NCI-H460 (cell line): ENCODE data around the gene COA1. TPM values are rescaled to one million over a fixed set of nuclear protein-coding genes. Genes with fewer than 3 reads are reported as not detected.
"Not testable (repeated sequence)": the region's sequence is repeated elsewhere in the genome, so short reads cannot be mapped to it uniquely, and the experiment has no call there.

Source experiments
- DNase-seq: peaks from one replicate; pipeline ENCODE4 v3.0.0-alpha.2; 2016; ENCODE audit warnings: low read depth; ENCODE audit errors: extremely low read depth
- total RNA-seq: library from RNA; depleted of rRNA; stranded (reverse); fragments of >200 nt; shearing (Covaris generic); gene quantifications from 2 replicates; pipeline ENCODE4 v1.2.3, GENCODE V29; 2014

COA1 gene
- total RNA-seq, 1 experiment from 2014 or later: 141 TPM

DNA sequence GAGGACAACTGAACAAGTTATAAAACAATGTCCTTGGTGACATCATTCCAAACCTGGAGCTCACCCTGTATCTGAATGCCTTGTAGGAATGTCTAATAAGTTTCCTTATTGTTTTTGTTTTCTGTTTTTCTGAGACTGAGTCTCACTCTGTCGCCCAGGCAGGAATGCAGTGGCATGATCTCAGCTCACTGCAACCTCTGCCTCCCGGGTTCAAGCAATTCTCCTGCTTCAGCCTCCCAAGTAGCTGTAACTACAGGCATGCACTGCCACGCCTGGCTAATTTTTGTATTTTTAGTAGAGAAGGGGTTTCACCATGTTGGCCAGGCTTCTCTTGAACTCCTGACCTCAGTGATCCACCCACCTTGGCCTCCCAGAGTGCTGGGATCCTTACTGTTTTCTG, 2.2 kb upstream of the COA1 start:
- not testable (repeated sequence) for DNase-seq

DNA sequence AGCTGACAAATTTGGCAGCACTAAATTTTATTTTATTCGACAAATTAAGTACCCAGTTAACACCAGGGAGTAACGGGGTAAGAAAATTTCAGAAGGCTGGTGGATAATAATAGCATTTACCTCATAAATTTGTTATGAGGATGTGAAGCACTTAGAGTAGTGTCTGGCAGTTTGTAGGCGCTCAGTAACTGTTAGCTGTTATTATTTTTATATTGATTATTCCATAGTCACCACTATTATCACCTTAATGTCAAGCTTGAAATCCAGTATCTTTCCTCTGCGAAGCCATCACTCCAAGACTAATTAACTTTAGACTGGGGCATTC, 563 bp upstream of the COA1 start:
- DNase-seq: peak; percentile 16

DNA sequence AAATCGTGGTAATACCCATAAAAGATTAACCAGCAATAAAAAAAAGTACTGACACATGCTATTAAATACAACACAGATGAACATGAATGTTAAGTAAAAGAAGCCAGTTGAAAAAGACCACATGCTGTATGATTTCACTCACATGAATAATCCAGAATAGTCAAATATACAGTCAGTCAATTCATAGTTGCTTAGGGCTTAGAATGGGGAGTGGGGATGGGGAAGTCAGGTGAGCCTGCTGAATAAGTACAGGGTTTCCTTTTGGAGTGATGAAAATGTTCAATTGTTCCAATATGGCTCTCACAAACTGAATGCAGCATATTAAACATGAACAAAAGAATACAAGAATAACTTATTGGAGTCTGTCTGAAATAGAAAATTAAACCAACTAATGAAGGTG, 1.8 kb downstream of the COA1 start:
- DNase-seq: no peak

DNA sequence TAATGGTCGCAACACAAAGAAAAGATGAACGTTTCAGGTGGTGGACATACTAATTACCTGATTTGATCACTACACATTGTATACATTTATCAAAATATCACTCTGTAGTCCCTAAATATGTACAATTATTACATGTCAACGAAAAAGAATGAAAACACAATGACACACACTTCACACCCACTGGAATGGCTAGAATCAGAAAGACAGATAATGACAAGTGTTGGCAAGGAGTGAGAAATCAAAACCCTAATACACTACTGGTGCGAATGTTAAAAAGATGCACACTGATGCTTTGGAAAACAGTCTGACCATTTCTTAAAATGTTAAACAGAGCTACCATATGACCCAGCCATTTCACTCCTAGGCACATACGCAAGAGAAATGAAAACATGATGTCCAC, 2.3 kb downstream of the COA1 start:
- no peak for DNase-seq

DNA sequence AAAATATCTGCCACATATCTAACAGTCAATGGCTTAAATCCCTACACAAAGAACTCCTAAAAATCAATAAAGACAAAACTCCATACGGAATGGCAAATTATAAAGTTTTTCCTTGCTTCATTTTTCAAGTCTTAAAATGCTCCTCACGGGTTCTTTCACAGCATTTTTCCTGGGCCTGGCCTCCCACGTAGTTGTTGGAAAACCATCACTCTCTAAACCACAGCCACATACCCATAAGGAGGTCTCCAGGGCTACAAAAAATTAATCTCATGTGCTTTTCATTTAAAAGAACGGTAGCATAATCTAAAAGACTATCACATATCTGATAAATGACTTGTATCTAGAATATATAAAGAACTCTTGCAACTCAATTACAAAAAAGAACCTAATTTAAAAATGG, 2.9 kb downstream of the COA1 start:
- DNase-seq: no peak

DNA sequence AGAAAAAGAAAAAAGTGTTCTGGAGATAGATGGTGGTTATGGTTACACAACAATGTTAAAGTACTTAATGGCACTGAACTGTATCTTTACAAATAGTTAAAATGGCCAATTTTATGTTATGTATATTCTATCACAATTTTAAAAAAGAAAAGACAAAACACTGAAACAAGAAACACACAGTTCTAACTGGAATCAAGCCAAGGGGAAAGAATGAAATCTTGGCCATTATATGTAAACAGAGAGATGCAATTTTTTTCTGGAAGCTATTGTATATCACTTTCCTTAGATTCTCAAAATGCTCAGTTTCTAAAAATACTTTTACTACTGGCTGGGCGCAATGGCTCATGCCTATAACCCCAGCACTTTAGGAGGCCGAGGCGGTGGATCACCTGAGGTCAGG, 4.1 kb downstream of the COA1 start:
- DNase-seq: no peak

DNA sequence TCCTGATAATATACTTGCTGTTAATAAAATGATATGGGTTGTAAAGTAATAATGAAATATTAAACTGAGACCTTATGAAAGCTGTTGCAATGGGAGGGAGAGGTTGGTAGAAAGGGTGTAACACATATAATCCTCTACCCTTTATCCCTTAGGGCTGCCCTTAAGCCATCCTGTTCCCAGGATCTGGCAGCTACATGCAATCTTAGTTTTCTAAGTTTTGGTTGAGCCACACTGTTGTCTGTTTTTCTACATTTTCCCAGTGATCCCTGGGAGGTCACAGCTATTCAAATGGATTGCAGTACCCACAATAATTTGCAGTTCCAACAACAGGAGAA, 6.3 kb downstream of the COA1 start:
- no peak for DNase-seq

DNA sequence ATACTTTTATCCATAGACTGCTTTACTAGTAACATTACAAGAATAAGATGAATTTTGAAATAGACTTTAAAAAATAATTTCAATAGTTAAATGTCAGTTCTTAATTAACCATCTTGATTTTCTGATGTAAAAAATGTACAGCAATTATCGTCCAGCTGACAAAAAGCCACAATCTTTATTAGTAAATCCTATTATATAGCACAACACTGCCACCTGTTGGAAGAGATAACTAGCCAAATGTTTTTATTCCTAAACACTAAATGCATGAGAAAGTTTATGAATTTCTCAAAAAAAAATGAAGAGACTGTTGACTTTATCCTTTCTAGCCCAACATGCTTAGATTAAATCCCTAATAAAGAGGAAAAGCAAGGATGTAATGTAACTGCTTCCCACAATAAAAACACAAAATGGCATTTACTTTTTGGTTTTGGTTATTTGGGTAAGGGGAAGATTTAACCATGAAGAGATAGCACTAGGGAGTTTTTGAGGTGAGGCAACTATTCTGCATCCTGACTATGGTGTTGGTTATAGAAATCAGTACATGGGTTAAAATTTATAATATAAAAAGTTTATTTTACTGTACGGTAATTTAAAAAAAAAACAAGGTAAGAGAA, 8.0 kb downstream of the COA1 start:
- peak; percentile 44 for DNase-seq

DNA sequence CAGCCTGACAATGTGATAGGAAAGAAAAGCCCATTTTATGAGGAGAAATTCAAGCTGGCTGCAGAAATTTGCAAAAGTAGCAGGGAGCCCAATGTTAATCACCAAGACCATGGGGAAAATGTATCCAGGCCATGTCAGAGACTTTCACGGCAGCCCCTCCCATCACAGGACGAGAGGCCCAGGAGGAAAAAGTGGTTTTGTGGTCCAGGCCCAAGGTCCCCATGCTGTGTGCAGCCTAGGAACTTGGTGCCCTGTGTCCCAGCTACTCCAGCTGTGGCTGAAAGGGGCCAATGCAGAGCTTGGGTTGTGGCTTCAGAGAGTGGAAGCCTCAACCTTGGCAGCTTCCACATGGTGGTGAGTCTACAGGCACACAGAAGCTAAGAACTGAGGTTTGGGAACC, 12.7 kb downstream of the COA1 start:
- DNase-seq: no peak

DNA sequence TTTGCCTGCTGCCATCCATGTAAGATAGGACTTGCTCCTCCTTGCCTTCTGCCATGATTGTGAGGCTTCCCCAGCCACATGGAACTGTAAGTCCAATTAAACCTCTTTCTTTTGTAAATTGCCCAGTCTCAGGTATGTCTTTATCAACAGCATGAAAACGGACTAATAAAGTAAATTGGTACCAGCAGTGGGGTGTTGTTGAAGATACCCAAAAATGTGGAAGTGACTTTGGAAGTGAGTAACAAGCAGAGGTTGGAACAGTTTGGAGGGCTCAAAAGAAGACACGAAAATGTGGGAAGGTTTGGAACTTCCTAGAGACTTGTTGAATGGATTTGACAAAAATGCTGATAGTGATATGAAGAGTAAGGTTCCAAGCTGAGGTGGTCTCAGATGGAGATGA, 13.4 kb downstream of the COA1 start:
- DNase-seq: not testable (repeated sequence)

DNA sequence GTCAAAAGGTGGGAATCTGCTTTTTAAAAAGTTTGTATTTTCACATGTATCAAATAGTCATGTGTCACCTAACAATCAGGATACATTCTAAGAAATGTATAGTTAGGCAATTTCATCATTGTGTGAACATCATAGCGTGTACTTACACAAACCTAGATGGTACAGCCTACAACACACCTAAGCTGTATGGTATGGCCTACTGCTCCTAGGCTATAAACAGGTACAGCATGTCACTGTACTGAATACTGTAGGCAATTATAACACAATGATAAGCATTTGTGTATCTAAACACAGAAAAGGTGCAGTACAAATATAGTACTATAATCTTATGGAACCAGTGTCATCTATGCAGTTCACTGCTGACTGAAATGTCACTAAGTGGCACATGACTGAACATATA, 17.8 kb downstream of the COA1 start:
- no peak for DNase-seq

DNA sequence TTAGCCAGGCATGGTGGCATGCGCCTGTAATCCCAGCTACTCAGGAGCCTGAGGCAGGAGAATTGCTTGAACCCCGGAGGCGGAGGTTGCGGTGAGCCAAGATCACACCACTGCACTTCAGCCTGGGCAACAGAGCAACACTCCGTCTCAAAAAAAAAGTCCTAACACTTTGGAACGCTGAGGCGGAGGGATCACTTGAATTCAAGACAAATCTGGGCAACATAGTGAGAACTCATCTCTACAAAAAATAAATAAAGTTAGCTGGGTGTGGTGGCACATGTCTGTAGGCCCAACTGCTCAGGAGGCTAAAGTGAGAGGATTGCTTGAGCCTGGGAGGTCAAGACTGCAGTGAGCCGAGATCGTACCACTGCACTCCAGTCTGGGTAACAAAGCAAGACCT, 21.3 kb downstream of the COA1 start:
- not testable (repeated sequence) for DNase-seq

DNA sequence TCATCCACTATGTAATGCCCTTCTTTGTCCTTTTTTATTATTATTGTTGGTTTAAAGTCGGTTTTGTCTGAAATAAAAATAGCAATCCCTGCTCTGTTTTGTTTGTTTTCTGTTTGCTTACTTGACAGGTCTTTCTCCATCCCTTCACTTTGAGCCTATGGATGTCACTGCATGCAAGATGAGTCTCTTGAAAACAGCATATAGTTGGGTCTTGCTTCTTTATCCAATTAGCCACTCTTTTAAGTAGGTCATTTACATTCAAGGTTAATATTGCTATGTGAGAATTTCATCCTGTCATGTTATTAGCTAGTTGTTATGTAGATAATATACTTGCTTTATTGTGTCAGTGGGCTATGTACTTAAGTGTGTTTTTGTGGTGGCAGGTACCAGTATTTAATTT, 25.8 kb downstream of the COA1 start:
- no peak for DNase-seq

DNA sequence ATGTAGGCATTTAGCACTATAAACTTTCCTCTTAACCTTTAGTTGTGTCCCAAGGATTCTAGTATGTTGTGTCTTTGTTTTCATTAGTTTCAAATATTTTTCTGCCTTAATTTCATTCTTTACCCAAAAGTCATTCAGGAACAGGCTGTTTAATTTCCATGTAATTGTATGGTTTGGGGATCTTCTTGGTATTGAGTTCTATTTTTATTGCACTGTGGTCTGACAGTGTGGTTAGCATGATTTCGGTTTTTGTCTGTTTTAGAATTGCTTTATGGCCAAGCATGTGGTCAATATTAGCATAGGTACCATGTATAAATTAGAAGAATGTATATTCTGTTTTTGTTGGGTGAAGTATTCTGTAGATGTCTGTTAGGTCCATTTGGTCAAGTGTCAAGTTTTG, 26.3 kb downstream of the COA1 start:
- no peak for DNase-seq

DNA sequence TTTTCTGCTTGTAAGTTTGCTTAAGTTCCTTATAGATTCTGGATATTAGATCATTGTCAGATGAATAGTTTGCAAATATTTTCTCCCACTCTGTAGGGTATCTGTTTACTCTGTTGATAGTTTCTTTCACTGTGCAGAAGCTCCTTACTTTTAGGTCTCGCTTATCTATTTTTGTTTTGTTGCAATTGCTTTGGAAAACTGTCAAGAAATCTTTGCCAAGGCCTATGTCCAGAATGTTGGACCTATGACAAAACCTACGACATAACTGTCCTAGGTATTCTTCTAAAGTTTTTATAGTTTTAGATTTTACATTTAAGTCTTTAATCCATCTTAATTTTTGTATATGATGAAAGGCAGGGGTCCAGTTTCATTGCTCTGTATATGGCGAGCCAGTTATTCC, 27.4 kb downstream of the COA1 start:
- no peak for DNase-seq

DNA sequence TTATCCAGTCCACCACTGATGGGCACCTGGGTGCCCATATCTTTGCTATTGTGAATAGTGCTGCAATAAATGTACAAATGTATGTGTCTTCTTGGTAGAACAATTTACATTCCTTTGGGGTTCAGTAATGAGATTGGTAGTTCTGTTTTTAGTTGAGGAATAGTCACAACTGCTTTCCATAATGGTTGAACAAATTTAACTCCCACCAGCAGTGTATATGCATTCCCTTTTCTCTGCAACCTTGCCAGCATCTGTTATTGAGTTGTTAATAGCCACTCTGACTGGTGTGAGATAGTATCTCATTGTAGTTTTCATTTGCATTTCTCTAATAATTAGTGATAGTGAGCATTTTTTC, 27.8 kb downstream of the COA1 start:
- DNase-seq: no peak

DNA sequence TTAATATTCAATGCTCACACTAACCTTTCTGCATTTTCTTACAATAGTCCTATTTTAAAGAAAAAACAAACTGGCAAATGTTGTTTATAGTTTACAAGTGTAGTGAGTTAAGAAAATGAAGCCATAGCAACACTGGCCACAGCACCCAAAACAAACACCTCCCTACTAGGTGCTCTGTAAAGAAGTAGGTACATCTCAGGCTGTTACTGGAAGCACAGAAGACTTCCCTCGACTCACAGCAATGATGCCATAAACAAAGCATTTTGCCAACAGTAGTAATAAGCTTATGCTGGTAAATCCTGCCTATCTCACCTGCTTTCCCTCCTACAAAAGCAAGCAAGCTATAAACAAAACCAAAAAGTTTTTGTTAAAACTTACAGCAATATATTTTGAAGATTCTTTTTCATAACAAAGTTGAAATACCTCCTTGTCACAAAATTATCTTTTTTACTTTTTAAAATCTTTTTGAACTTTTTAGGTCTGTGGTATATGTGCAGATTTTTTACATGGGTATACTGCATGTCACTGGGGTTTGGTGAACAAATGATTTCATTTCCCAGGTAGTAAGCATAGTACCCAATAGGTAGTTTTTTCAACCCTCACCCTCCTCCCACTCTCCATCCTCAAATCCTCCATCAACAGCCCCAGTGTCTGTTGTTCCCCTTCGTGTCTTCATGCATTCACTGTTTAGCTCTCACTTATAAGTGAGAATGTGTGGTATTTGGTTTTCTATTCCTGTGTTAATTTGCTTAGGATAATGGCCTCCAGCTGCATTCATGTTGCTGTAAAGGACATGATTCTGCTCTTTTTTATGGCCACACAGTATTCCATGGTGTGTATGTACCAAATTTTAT, 28.4 kb downstream of the COA1 start:
- DNase-seq: no peak

DNA sequence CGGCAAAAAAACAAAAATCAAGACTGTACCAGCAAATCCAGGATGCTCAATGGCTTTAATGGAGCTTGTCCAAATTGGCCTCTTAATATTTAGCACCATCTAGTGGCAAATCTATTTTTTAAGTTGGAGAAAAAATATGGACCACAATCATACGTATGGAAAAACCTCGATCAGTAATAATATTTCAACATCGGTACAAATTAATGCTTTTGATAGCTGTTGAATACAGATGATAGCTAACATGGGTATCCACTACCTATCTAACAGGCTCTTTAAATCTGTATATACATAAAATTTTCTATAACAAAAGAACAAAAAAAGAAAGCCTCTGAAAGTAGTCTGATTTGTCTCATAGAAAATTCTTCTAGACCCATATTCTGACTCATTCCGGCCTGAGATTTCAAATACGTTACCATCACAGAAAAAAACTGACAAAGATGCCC, 29.2 kb downstream of the COA1 start:
- DNase-seq: peak; percentile 59

DNA sequence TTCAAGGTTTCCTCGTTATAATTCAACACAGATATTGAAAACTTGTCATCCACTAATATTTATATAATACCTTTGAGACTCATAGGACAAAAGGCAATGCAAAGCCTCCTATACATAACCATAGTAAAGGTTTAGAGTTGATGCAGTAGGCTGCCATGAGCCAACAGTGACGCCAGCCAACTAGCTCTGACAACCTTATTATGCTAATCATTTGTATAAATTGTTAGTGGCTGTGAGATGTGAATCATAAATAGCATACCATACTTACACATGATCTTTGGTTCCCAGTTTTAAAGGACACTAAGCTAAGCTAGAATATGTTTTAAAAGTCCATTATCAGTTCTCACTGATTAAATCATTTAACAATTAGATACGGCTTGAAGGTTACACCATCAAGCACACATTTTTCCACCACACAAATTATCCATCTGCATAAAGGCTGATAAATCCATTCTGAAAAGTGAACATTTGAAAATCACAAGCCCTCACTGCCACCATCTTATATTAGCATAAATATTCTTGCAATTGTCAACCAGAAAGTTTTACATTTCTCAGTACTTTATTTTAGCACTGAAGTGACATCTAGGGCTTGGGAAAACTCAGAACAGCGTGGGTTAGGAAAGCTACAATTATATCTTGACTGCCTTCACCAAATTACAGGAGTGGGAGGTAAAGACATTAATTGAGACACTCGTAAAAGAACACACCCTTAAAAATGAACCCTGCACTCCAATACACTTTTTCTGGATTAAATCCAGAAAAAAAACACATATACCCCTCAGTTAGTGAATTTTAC, 30.7 kb downstream of the COA1 start:
- DNase-seq: no peak

DNA sequence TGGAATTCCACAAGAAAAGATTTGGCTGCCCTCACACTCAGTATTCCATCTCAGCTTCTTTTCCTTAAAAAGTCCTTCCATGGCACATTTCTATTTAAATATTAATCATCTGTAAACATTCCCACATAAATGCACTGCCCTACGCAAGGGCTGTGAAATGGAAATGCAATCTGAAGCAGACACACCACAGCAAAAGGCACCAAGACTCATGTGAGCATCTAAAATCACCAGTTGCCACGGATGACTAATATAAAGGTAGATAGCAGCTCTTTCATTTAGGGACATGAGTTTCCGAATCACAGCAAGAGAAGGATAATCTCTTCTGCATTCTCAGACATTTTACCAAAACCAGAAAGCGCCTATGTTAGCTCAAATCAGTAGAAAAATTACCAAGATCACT, 31.6 kb downstream of the COA1 start:
- DNase-seq: no peak

DNA sequence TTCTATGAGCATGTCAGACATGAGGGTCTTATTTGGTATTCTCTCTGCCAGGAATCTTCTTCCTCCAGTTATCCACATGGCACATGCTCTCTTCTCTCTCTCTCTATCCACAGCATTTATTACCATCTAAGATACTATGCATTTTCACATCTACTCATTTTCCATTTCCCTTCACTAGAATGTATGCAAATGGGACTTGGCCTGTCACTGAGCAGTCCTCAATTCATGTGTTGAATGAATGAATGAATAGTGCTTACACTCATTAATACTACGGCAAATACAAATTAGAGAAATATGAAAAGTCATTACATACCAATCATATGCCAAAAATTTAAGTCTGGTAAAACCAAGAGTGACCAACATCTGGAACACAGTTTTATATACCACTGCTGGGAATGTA, 34.0 kb downstream of the COA1 start:
- no peak for DNase-seq

DNA sequence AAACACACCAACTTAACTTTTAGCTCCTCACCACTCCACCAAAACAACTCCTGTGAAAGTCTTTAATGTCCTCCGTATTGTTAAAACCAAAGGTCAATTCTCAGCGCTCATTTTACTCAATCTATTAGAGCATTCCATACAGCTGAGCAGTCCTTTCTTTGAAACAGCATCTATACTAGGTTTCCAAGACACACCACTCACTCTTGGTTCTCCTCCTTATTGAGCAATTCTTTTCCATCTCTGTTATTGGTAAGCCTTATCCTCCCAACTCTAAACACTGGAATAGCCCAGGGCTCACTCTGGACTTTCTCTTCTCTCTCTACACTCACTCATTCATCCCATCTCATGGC, 34.9 kb downstream of the COA1 start:
- no peak for DNase-seq
